ENCODE data around the gene IQCH. TPM values are rescaled to one million over a fixed set of nuclear protein-coding genes. Genes with fewer than 3 reads are reported as not detected.

The IQCH gene
- total RNA-seq, 4 donors from 2014 or later, result 0.27 to 4.6 (median 1.1) TPM; not detected in 1

DNA sequence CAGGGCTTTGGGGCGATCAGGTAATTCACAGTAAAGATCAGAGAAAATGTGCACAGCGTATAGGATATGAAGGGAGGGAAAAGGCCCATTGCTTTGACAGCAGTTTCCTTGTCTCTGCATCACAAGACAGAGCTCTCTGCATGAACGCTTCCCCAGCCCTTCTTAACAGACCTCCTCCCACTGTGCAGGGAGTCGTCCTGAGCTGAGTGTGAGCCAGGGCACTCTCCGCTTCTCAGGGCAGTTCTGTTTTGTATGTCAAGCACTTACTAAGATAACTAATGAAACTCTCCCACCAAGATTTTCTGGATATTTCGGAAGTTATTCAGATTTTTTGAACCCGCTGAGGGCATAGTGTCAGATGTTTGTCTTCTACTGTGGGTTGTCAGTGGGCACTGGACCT lies 160.6 kb downstream of the IQCH start:
- TF ChIP-seq POLR2AphosphoS5 (IDR thresholded peaks at IDR 0.05), result no peak
- TF ChIP-seq POLR2A (IDR thresholded peaks at IDR 0.05), result no peak
- no peak for TF ChIP-seq CTCF (IDR thresholded peaks at IDR 0.05)
- TF ChIP-seq EP300 (IDR thresholded peaks at IDR 0.05), result no peak
- no peaks in the 10 kb centered on the region for H3K27me3 ChIP-seq
- no peak overlapping the region for H3K27ac ChIP-seq
- ATAC-seq, result no peak
- no peaks in the 10 kb centered on the region for H3K36me3 ChIP-seq
- no peaks in the 10 kb centered on the region for H3K4me1 ChIP-seq
- WGBS, 2 donors (ENCODE audit: low coverage in 1 of 2), result 73 to 87% methylated on average over 5 to 6 of the region's 7 CpGs
- no peak overlapping the region for H3K4me3 ChIP-seq
- H3K9me3 ChIP-seq, result no peaks in the 10 kb centered on the region

- Histone ChIP-seq H3K9me3 (no peaks in the 10 kb centered on the region), H3K27ac (no peak overlapping the region), H3K27me3 (no peaks in the 10 kb centered on the region), H3K36me3 (peaks cover 0 to 9% of the 10 kb centered on the region in 2 donors), H3K4me1 (no peaks in the 10 kb centered on the region), H3K4me3 (no peak overlapping the region)
- WGBS, 2 donors (ENCODE audit: low coverage in 1 of 2), result 61 to 74% methylated on average over 4 to 6 of the region's 6 CpGs
- no peak for TF ChIP-seq POLR2A (IDR thresholded peaks at IDR 0.05)
- TF ChIP-seq POLR2AphosphoS5 (IDR thresholded peaks at IDR 0.05), result no peak
- TF ChIP-seq CTCF (IDR thresholded peaks at IDR 0.05), result no peak
- TF ChIP-seq EP300 (IDR thresholded peaks at IDR 0.05), result no peak
- no peak for ATAC-seq
Observed at GRCh38 chr15:67416891-67417290, 162.3 kb downstream of the IQCH start.

GRCh38 chr15:67419705-67420104 lies 165.1 kb downstream of the IQCH start:
- no peaks in the 10 kb centered on the region for H3K4me1 ChIP-seq
- H3K27ac ChIP-seq, result no peak overlapping the region
- ATAC-seq, result no peak
- H3K36me3 ChIP-seq, result peaks cover 0 to 9% of the 10 kb centered on the region in 2 donors
- no peak for TF ChIP-seq CTCF (IDR thresholded peaks at IDR 0.05)
- no peak for TF ChIP-seq EP300 (IDR thresholded peaks at IDR 0.05)
- TF ChIP-seq POLR2AphosphoS5 (IDR thresholded peaks at IDR 0.05), result no peak
- no peak for TF ChIP-seq POLR2A (IDR thresholded peaks at IDR 0.05)
- no peaks in the 10 kb centered on the region for H3K9me3 ChIP-seq
- no peaks in the 10 kb centered on the region for H3K27me3 ChIP-seq
- 74 to 86% methylated on average over 2 to 3 of the region's 3 CpGs for WGBS, 2 donors (ENCODE audit: low coverage in 1 of 2)
- H3K4me3 ChIP-seq, result no peak overlapping the region

DNA sequence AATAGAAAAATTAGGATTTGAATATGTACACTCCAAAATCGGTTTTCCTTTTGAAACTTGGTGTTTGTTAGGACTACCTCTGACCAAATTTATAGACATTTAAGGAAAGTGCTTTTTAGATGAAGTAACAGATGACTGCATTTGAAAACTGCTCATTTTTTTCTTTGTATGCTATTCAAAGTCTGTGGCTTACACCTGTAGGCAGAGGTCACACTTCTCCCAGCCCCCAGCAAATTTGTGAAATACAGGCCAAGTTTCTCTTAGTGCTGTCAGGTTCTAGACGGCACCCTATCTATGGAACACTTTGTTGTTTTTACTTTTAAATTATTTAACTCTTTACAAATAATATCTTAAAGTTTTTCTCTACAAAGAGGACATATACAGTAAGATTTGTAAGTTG lies 165.6 kb downstream of the IQCH start:
- H3K4me3 ChIP-seq, result no peak overlapping the region
- no peaks in the 10 kb centered on the region for H3K9me3 ChIP-seq
- no peak for TF ChIP-seq CTCF (IDR thresholded peaks at IDR 0.05)
- TF ChIP-seq EP300 (IDR thresholded peaks at IDR 0.05), result no peak
- no peak for TF ChIP-seq POLR2A (IDR thresholded peaks at IDR 0.05)
- no peak for TF ChIP-seq POLR2AphosphoS5 (IDR thresholded peaks at IDR 0.05)
- no peak for ATAC-seq
- H3K36me3 ChIP-seq, result peaks cover 0 to 9% of the 10 kb centered on the region in 2 donors
- 72 to 76% methylated on average over 2 of the region's 2 CpGs for WGBS, 2 donors (ENCODE audit: low coverage in 1 of 2)
- no peak overlapping the region for H3K27ac ChIP-seq
- no peaks in the 10 kb centered on the region for H3K4me1 ChIP-seq
- no peaks in the 10 kb centered on the region for H3K27me3 ChIP-seq

GRCh38 chr15:67421105-67421504 lies 166.5 kb downstream of the IQCH start:
- H3K9me3 ChIP-seq, result no peaks in the 10 kb centered on the region
- WGBS, 2 donors (ENCODE audit: low coverage in 1 of 2), result 81 to 93% methylated on average over 4 to 6 of the region's 6 CpGs
- no peak overlapping the region for H3K27ac ChIP-seq
- no peak for ATAC-seq
- H3K36me3 ChIP-seq, result peaks cover 0 to 9% of the 10 kb centered on the region in 2 donors
- H3K4me3 ChIP-seq, result no peak overlapping the region
- no peaks in the 10 kb centered on the region for H3K4me1 ChIP-seq
- H3K27me3 ChIP-seq, result no peaks in the 10 kb centered on the region
- TF ChIP-seq CTCF (IDR thresholded peaks at IDR 0.05) (no peak), POLR2A (IDR thresholded peaks at IDR 0.05) (no peak), POLR2AphosphoS5 (IDR thresholded peaks at IDR 0.05) (no peak), EP300 (IDR thresholded peaks at IDR 0.05) (no peak)
